Uterus (tissue), 4 donors: ENCODE results near the gene FAN1. TPM values are rescaled to one million over a fixed set of nuclear protein-coding genes. Genes with fewer than 3 reads are reported as not detected.

Source experiments
- DNase-seq, 2 donors: peaks; one replicate each; pipeline ENCODE4 v3.0.0-alpha.2; 2019 to 2020
- H3K27ac ChIP-seq, 2 donors: fragments of 200-600 bp; sonication (generic); 1 replicate in 1 of 2; 2 replicates in 1 of 2; pipeline ENCODE4 v1.5.1; 2016 to 2018
- H3K27me3 ChIP-seq, 2 donors: fragments of 200-600 bp; sonication (generic); one replicate each; pipeline ENCODE4 v1.5.1; 2018 to 2019; ENCODE audit warnings: control low read depth in 1 of 2
- H3K36me3 ChIP-seq, 2 donors: fragments of 200-600 bp; sonication (generic); one replicate each; pipeline ENCODE4 v1.5.1; 2019; ENCODE audit warnings: control low read depth in 1 of 2
- H3K4me1 ChIP-seq, 2 donors: fragments of 200-600 bp; sonication (generic); one replicate each; pipeline ENCODE4 v1.5.1; 2018 to 2019; ENCODE audit warnings: control low read depth in 1 of 2
- H3K4me3 ChIP-seq, 2 donors: fragments of 200-600 bp; sonication (generic); 1 replicate in 1 of 2; 2 replicates in 1 of 2; pipeline ENCODE4 v1.5.1; 2018 to 2019; ENCODE audit warnings: mild to moderate bottlenecking in 1 of 2
- H3K9me3 ChIP-seq, 2 donors: fragments of 200-600 bp; sonication (generic); one replicate each; pipeline ENCODE4 v1.5.1; 2019; ENCODE audit warnings: control low read depth in 1 of 2
- POLR2A ChIP-seq, 2 donors: fragments of 450-650 bp; IDR thresholded peaks; one replicate each; pipeline ENCODE4 v1.6.1; 2016; ENCODE audit warnings: antibody characterized with exemption in 2 of 2, mild to moderate bottlenecking in 1 of 2, moderate library complexity in 1 of 2
- intact Hi-C: fragments of 100-400 bp; cut with DNase I; formaldehyde crosslinking; loops from one replicate; pipeline ENCODE4 v1.15.1; 2023; ENCODE audit warnings: low total_unique reads
- total RNA-seq, 4 donors: library from RNA; depleted of rRNA in 3 of 4; stranded (reverse); fragments of >200 nt in 3 of 4; gene quantifications; one replicate each; pipeline versions ENCODE4 v1.1.0 to v1.2.4, GENCODE V29; 2014 to 2023
- TF ChIP-seq, protein P1 (sequence below), 4 experiments: fragments of 200-600 bp in 2 of 4; fragments of 450-650 bp in 2 of 4; sonication (generic) in 2 of 4; IDR thresholded peaks; one replicate each; pipeline ENCODE4 v1.5.1; 2016 to 2019; ENCODE audit warnings: antibody characterized with exemption in 4 of 4, mild to moderate bottlenecking in 2 of 4, moderate library complexity in 1 of 4
- donor health status: DM: yes; HTN: yes; CAD: no.

The FAN1 gene
- total RNA-seq, 4 donors from 2014 or later: 9.4 to 38.3 (median 19.2) TPM

DNA sequence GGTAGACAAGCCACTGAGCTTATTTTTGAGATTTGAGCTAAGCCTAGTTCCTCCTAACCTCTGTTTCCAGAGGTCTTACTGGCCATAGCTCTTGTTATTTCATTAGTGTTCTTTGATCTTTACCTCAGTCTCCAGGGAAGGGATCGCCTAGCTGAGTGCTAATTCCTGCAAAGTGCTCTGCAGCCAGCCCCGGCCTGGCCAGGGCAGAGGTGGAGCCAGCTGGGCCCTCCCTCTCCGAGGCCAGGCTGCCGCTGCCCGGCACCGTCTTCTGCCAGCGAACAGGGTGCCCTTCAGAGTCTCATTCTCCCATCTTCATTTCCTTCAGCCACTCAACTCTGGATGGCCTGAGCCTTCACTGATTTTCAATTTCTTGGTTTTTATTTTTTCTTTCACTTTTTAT, 19.7 kb downstream of the FAN1 start:
- H3K9me3 ChIP-seq: no peaks in the 10 kb centered on the region
- intact Hi-C loops: no loop called here
- H3K27ac ChIP-seq: peak overlapping the region in 1 of 2 donors; percentile 42
- no peak for DNase-seq
- no peaks in the 10 kb centered on the region for H3K36me3 ChIP-seq
- TF ChIP-seq, protein P1, sequence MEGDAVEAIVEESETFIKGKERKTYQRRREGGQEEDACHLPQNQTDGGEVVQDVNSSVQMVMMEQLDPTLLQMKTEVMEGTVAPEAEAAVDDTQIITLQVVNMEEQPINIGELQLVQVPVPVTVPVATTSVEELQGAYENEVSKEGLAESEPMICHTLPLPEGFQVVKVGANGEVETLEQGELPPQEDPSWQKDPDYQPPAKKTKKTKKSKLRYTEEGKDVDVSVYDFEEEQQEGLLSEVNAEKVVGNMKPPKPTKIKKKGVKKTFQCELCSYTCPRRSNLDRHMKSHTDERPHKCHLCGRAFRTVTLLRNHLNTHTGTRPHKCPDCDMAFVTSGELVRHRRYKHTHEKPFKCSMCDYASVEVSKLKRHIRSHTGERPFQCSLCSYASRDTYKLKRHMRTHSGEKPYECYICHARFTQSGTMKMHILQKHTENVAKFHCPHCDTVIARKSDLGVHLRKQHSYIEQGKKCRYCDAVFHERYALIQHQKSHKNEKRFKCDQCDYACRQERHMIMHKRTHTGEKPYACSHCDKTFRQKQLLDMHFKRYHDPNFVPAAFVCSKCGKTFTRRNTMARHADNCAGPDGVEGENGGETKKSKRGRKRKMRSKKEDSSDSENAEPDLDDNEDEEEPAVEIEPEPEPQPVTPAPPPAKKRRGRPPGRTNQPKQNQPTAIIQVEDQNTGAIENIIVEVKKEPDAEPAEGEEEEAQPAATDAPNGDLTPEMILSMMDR (IDR thresholded peaks at IDR 0.05): no peak
- TF ChIP-seq POLR2A (IDR thresholded peaks at IDR 0.05): no peak
- no peak overlapping the region for H3K4me3 ChIP-seq
- no peaks in the 10 kb centered on the region for H3K4me1 ChIP-seq
- no peaks in the 10 kb centered on the region for H3K27me3 ChIP-seq

DNA sequence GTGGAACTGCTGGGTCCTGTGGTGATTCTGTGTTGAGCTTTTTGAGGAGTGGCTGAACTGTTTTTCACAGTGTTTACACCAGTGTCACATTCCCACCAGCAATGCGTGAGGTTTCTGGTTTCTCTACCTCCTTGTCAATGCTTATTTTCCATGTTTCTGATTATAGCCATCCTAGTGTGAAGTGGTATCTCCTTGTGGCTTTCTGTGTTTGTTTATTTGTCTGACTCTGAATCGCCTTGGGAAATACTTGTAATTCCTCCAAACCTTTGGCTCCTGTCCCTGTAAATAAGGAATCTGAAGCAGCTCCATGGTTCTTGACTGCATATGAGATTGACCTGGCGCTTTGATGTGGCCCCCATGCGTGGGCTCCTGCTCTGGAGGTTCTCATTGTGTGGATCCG, 20.6 kb downstream of the FAN1 start:
- TF ChIP-seq, protein P1 (IDR thresholded peaks at IDR 0.05): no peak
- no peak for TF ChIP-seq POLR2A (IDR thresholded peaks at IDR 0.05)
- Histone ChIP-seq H3K27ac (no peak overlapping the region), H3K36me3 (no peaks in the 10 kb centered on the region), H3K4me1 (no peaks in the 10 kb centered on the region), H3K4me3 (no peak overlapping the region), H3K9me3 (no peaks in the 10 kb centered on the region), H3K27me3 (no peaks in the 10 kb centered on the region)
- intact Hi-C loops: no loop called here
- DNase-seq: no peak

DNA sequence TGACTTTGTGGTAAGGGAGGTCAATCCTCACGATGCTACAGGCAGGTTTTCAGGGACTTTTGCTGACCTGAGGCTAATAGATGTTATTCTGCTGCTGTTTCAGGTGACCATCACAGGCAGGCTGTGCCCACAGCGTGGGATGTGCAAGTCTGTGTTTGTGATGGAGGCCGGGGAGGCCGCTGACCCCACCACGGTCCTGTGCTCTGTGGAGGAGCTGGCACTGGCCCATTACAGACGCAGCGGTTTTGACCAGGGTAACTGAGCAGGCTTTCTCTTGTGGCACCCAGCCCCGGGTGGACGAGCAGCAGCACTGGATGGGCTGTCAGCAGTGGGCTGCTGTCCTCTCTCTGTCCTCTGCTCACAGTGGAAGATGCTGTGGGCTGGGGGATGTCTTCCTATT, 22.0 kb downstream of the FAN1 start:
- intact Hi-C loops: no loop called here
- Histone ChIP-seq H3K4me1 (no peaks in the 10 kb centered on the region), H3K27me3 (no peaks in the 10 kb centered on the region), H3K9me3 (no peaks in the 10 kb centered on the region), H3K27ac (no peak overlapping the region), H3K36me3 (no peaks in the 10 kb centered on the region), H3K4me3 (no peak overlapping the region)
- DNase-seq: no peak
- TF ChIP-seq, protein P1 (IDR thresholded peaks at IDR 0.05): no peak
- no peak for TF ChIP-seq POLR2A (IDR thresholded peaks at IDR 0.05)

DNA sequence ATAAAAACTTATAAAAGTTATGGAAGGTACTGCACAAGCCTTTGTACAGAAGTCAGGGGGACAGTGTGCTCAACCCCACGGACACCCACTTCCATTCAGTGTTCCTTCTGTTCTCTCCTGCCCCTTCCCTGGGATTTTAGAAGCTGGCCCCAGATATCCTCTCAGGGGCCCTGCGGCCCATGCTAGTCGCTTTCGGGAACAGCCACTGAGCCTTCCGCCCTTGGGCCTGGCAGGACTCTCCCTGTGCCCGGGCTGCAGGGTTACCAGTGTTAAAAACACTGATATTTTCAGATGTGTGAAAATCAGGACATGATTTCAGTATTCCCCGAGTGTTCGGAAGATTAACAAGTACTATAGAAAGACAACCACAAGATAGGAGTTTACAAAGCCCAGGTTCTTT, 22.4 kb downstream of the FAN1 start:
- Histone ChIP-seq H3K27me3 (no peaks in the 10 kb centered on the region), H3K4me3 (no peak overlapping the region), H3K36me3 (no peaks in the 10 kb centered on the region), H3K9me3 (no peaks in the 10 kb centered on the region), H3K27ac (no peak overlapping the region), H3K4me1 (no peaks in the 10 kb centered on the region)
- TF ChIP-seq, protein P1 (IDR thresholded peaks at IDR 0.05): no peak
- TF ChIP-seq POLR2A (IDR thresholded peaks at IDR 0.05): no peak
- intact Hi-C loops: no loop called here
- no peak for DNase-seq

DNA sequence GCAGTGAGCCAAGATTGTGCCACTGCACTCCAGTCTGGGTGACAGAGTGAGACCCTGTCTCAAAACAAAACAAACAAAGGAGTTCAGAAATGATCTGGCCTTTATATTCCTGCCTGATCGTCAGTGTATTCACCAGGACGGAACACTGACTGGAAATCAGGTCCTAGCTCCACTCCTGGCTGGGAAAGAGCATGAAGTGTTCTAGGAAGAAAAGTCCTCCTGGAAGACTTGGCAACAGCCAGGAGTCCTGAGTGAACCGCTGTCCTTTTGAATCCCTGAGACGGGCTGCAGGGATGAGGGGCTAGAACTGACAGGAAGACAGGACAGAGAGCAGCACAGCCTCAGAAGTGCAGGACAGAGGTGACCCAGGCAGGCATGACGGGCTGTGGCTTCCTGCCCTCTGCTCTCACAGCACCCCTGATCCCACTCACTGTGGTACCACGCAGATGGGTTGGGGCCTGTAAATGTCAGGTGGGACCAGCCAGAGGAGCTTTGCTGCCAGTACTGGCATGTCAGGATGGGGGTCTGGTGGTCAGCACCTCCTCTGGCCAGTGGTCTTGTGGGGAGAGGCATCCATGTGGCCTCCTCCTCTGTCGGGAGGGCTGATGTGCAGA, 23.5 kb downstream of the FAN1 start:
- intact Hi-C loops: no loop called here
- TF ChIP-seq, protein P1 (IDR thresholded peaks at IDR 0.05): no peak
- no peak for TF ChIP-seq POLR2A (IDR thresholded peaks at IDR 0.05)
- Histone ChIP-seq H3K4me1 (no peaks in the 10 kb centered on the region), H3K36me3 (no peaks in the 10 kb centered on the region), H3K9me3 (no peaks in the 10 kb centered on the region), H3K27me3 (no peaks in the 10 kb centered on the region), H3K4me3 (no peak overlapping the region), H3K27ac (no peak overlapping the region)
- no peak for DNase-seq
